HG03196 (cell line): ENCODE measurements around the gene MLXIP.
"Not testable (repeated sequence)": the region's sequence is repeated elsewhere in the genome, so short reads cannot be mapped to it uniquely, and the experiment has no call there.

Experiments
- ATAC-seq: cut with Tn5 transposase; IDR thresholded peaks from one replicate; pipeline ENCODE4 v1.9.1; 2021; ENCODE audit not compliant: unreplicated experiment

The MLXIP gene, protein sequence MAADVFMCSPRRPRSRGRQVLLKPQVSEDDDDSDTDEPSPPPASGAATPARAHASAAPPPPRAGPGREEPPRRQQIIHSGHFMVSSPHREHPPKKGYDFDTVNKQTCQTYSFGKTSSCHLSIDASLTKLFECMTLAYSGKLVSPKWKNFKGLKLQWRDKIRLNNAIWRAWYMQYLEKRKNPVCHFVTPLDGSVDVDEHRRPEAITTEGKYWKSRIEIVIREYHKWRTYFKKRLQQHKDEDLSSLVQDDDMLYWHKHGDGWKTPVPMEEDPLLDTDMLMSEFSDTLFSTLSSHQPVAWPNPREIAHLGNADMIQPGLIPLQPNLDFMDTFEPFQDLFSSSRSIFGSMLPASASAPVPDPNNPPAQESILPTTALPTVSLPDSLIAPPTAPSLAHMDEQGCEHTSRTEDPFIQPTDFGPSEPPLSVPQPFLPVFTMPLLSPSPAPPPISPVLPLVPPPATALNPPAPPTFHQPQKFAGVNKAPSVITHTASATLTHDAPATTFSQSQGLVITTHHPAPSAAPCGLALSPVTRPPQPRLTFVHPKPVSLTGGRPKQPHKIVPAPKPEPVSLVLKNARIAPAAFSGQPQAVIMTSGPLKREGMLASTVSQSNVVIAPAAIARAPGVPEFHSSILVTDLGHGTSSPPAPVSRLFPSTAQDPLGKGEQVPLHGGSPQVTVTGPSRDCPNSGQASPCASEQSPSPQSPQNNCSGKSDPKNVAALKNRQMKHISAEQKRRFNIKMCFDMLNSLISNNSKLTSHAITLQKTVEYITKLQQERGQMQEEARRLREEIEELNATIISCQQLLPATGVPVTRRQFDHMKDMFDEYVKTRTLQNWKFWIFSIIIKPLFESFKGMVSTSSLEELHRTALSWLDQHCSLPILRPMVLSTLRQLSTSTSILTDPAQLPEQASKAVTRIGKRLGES

DNA sequence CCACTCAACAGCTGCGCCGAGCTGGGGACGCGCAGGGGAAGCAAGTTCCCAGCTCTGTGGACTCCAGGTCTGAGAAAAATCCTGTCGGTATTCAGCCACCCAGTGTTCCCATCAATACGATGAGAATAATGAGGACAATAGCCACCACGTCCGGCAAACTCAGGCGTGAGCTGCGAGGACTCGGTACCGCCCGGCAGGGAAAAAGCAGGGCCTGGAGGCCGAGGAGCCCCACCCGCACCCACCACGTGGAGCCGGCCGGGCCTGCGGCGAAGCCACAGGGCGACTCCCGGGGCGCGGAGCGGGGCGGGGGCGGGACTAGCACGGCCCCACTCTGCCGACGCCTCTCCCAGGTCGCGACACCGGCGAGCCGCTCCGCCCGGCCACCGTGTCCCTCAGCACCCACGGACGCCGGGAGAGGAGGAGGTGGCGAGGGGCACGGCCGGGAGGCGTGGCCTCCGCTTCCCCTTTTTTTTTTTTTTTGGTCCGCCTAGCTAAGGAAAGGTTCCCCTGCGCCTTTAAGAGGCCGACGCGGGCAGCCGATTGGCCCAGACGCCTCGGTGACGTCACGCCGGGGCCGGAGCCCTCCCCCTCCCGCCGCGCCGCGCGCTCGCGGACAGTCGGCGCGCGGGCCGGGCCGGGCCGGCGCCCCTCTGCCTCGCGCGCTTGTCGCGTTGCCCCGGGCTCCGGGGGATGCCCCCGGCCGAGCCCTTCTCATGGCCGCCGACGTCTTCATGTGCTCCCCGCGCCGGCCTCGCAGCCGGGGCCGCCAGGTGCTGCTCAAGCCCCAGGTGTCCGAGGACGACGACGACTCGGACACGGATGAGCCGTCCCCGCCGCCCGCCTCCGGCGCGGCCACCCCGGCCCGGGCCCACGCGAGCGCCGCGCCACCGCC, at the start of gene MLXIP:
Gene MLXIP, plus strand, starts transcription at position 616 of the 892 bp plus-strand sequence. Its CDS starts 98 bp downstream, at position 714.
- ATAC-seq, result peak; percentile 66

DNA sequence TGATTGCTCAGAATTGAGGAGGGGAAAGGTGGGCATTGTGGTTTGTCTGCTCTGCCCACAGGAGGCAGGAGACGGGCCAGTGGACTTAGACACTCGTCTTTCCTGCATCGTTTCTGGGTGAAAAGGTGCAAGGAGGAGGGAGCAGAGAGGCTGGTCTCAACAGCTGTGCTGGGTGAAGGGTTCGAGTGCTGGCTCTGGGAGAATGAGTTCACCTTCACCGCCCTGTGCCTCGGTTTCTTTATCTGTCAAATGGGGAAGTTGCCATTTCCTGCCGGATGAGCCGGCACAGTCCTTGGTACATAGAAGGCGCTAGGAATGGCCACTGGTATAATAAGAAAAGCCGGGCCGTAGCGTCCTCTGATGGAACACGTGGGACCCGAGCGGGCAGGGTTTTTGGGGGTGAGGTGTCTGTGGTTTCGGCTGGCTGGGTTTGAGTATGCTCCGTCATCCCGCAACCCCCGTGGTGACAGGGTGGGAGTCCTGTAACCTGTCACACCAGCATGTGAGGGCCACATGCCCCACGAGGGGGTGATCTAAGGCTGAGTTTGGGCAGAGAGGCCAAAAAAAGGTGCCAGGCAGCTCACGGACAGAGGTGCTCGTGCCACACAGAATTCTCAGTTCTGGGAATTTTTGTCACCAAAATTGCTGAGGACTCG, 49.5 kb upstream of the MLXIP start:
- ATAC-seq, result no peak

DNA sequence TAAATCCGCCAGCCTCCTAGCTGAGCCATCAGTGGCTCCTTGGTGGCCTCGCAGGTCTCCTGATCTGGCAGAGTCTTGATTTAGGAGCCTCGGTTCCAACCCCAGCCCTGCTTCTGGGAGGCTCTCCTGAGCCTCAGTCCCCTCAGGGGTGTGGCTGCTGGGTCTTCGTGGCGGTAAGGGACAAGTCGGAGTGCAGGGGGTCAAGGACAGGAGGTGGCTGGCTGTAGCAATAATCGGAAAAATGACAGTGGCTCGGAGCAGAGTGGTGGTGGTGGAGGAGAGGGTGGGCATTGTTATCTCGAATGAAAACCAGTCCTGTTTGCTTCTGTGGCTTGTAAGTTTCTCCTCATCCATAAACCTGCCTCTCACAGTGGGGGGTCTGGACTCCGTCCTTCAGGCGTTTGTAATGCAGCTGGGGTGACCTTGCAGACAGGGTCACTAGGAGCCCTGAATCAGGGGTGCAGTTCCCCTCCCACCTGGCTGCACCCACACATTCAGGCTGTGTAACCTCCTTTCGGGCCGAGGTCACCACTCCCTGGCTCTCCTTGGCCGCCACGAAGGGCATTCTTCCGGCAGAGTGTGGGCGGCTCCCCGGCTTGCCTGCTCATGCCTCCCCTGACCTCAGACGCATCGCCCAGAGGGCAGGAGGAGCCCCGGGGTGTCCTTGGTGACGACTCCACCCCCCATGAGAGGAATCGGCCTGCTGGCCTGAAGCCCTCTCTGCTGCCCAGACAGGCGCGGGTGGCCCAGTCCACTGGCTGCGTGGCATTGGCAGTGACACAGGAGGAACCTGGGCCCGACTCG, 48.7 kb upstream of the MLXIP start:
- ATAC-seq, result no peak

DNA sequence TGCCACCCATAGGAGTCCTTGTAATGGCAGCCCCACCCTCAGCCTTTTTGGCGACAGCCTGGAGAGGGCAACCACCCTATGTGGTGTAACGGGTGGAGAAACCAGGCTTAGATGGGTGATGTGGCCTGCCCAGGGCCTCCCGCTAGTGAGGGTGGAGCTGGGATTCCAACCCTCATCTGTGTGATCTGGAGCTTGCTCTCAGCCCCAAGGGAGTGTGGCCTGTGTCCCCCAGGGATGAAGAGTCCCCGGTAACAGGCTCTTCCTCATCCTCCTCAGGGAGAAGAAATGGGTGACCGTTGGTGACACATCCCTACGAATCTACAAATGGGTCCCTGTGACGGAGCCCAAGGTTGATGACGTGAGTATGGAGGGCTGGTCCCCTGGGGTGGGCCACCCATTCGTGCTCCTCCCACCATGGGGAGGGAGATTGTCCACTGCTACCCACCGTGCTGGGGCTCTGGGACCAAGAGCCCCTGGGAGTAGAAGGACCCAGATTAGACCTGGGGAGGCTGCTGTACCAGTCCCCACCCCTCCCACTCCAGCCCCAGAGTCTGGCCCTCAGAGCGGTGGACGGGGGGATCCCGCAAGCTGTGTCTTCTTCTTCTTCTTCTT, 48.0 kb upstream of the MLXIP start:
- no peak for ATAC-seq

DNA sequence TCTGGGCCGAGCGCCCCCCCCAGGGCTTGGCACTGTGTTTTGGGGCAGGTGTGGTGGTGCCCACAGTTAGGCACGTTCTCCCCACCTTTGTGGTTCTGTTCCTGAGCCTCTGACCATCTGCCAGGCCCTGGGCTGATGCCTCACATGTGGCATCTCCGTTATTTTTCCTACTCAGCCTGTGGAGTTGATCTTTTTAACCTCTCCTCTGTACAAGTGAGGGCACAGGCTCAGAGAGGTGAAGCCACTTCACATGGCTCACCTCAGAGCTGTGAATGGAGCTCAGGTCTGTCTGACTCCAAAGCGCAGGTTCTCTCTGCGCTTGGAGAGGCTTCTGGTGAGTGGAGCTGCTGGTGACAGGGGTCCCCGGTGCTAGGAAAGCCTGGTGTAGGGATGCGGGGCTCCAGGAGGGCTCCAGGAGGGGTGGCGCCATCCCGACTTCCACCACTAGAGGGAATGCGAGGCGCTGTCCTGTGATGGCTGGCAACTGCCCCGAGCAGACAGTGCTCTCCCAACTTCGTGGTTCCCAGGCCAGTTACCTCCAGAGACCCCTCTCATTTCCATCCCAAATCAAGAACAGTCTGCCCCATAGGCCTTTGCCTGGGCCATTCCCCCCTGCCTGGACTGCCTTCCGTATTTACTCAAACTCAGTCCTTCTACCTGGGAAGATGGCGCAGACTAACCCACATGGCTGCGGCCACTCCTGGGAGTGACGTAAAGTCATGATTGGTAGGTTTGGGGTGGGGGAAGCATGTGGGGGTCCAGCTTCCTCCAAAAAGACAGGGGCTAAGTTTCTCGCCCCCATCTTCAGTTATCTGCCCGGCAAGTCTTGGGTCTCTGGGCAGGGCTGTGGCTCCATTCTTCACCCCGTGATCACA, 47.0 kb upstream of the MLXIP start:
- no peak for ATAC-seq

DNA sequence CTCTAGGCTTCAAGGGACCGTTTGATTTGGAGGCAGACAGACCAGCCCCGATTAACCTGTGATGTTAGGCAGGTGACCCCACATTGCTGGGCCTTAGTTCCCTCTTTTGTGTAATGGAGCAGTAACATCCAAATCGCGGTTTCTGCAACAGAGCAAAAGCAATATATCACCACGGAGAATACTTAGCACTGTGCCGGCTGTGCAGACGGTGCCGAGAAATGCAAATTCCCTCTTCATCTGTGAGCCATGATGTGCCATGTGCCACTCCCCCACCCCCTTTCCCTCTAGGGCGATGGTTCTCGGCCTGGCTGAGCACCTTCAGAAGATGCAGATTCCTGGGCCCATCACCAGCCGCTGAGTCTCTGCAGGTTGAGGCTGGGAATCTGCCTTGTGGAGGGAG, 46.0 kb upstream of the MLXIP start:
- ATAC-seq, result no peak

DNA sequence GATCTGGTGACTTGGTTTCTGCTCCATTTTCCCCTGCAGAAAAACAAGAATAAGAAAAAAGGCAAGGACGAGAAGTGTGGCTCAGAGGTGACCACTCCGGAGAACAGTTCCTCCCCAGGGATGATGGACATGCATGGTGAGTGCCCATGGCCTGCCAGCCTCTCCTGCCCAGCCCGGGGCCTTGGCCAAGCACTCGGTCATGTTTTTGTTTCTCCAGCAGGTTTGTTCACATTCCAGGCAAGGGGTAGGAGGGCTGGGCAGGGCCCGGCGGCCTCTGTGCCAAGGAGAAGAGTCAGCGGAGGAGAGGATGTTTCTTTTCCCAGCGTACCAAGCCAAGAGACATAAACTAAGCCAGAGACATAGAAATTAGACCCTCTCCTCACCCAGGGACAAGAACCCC, 43.3 kb upstream of the MLXIP start:
- no peak for ATAC-seq

DNA sequence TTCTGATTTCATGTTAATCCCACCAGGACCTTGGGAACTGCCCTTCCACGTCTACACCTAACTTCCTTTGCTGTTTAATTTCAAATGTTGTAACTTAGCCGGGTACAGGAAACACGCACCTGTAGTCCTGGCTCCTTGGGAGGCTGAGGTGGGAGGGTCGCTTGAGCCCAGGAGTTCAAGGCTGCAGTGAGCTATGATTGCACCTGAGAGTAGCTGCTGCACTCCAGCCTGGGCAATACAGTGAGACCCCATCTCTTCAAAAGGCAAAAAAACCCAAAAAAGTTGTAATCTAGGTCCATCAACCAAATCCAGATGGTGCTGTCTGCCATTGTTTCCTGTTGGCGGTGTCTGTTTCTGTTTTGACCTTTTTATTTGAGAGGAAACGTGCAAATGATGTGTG, 42.4 kb upstream of the MLXIP start:
- ATAC-seq, result no peak

DNA sequence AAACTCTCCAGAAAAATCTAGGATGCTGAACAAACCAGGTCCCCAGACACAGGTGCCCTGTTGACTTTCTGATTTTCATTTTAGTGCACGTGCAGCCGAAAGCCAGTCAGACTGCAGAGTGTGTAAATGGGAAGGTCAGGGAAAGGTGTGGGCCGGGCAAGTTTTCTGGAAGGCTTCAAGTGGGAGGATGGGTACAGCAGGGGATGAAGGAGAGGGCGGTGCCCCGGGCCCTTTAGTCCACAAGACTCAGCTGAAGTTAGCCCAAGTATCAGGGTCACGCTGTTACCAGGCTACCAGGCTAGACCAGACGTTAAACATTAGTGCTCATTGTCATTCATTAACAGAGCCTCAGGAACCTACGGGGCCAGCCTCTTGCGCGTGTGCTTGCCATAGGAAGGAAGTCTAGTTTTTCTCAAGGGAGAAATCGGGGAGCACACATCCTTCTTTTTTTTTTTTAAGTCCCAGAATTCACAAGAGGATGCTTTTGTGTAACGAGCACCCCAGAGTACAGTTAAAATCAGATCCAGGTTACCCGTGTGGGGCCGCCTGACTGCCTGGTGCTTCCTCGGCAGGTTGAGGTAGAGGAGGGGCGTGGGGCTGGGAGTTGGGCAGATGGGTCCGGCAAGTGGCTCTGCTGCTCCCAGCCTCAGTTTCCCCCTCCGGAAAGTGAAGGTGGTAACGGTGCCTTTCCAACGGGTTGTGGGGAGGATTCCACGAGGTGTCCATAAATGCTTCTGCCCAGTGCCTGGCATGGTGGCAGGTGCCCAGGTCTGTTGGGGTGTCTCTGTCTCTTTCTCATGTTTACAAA, 37.8 kb upstream of the MLXIP start:
- no peak for ATAC-seq

DNA sequence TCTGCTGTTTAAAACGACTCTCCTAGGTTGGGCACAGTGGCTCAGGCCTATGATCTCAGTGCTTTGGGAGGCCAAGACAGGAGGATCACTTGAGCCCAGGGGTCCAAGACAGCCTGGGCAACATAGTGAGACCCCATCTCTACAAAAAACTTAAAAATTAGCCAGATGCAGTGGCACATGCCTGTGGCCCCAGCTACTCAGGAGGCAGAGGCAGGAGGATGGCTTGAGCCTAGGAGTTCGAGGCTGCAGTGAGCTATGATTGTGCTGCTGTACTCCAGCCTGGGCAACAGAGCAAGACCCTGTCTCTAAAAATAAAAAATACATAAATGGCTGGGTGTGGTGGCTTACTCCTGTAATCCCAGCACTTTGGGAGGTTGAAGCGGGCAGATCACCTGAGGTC, 37.1 kb upstream of the MLXIP start:
- ATAC-seq, result not testable (repeated sequence)

DNA sequence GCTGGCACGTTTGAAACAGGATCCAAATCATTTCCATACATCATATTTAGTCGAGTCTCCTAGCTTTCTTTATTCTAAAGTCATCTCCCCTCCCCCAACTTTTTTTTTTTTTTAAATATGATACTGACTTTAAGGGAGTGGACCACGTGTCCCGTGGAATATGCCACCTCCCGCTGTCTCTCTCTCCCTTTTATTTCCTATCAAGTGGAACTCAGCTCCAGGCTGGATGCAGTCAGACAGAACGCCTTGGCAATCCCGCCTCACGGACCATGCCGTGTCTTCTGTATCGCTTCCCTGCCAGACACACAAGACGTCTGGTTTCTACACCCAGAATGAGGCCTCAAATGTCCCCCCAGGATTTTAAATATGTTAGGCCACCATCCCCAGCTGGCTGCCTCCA, 35.6 kb upstream of the MLXIP start:
- no peak for ATAC-seq

DNA sequence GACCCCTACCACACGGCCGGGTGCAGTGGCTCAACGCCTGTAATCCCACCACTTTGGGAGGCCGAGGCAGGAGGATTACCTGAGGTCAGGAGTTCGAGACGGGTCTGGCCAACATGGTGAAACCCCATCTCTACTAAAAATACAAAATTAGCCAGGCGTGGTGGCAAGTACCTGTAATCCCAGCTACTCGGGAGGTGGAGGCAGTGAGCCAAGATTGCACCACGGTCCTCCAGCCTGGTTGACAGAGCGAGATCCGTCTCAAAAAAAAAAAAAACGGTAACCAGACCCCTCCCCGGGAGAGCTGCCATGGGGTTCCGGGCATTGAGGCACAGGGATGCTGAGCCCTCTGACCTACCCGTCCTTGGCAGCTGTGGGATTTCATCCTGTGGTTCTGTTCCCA, 35.1 kb upstream of the MLXIP start:
- no peak for ATAC-seq

DNA sequence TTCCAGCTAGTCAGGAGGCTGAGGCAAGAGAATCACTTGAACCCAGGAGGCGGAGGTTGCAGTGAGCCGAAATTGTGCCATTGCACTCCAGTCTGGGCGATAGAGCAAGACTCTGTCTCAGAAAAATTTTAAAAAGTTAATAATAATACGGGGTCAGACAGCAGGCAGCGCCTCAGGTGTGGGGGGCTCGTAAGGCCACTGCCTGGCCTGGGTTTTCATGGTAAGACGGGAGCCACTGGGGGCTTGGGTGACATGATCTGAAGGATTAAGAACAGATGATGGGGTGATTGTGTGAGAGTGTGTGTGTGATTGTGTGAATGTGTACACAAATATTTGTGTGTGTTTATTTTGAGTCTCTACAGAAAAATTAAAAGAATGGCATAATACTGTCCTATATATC, 33.3 kb upstream of the MLXIP start:
- ATAC-seq, result no peak

DNA sequence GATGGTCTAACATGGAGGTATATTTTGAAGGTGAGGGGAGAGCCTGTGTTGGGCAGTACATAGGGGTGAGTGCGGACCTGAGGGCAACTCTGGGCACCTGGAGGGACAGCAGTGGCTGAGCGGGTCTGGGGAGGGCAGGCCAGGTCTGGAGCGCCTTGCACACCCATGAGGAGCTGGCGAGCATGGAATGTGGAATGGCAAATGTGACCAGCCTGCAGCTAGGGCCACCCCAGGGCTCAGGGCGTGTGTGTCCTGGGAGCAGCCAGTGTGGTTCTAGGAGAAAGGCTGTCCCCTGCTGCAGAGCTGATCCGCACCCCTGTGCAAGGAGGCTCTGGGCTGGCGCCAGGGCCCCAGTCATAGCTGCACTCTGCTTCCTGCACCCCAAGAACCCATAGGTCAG, 32.4 kb upstream of the MLXIP start:
- ATAC-seq, result no peak

DNA sequence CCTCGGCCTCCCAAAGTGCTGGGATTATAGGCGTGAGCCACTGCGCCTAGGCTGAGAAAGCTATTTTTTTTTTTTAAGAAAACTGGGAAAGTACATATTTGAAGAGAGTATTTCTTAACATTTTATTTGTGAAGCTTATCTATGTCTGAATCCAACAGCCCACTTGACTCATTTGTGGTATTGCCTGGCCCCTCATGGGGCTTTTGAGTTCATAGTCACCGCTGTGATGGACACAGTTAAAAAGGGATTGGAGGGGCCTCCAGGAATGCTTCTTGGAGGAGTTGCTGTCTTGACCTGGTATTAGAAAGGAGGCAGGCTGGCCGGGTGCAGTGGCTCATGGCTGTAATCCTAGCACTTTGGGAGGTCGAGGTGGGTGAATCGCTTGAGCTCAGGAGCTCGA, 30.4 kb upstream of the MLXIP start:
- ATAC-seq, result no peak

DNA sequence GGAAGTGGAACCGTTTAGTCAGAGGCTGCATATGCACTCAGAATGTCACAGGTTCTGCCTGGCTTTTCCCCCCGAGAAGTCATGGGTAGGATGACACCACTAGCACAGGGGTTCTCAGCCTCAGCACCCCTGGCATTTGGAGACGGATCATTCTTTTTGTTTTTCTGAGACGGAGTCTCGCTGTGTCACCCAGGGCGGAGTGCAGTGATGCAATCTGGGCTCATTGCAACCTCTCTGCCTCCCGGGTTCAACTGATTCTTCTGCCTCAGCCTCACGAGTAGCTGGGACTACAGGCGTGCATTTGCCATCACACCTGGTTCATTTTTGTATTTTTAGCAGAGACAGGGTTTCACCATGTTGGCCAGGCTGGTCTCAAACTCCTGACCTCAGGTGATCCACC, 28.7 kb upstream of the MLXIP start:
- ATAC-seq, result no peak

DNA sequence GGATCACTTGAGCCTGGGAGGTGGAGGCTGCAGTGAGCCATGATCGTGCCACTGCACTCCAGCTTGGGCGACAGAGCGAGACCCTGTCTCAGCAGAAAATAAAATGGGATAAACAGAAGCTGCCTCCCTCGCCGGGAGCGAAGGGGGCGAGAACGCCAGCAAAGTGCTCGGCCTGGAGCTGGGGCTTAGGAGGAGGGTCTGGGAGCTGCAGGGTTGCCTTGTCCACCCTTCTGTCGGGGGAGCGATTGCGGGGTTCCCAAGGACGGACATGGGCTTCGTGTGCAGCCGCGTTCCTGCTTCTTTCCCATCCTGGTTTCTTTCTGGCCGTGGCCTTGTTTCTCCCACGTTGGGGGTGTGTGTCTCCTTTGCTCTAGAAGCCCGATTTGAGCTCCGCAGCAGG, 27.9 kb upstream of the MLXIP start:
- ATAC-seq, result no peak
